GM18519 (cell line): Measurements from ENCODE around the gene COX17.

Experiments
- ATAC-seq: cut with Tn5 transposase; IDR thresholded peaks from one replicate; pipeline ENCODE4 v1.9.1; 2021; ENCODE audit warnings: mild to moderate bottlenecking, moderate library complexity; ENCODE audit not compliant: unreplicated experiment, low FRiP score

COX17 gene

GRCh38 chr3:119626196-119626595 lies 51.0 kb downstream of the COX17 start:
- no peak for ATAC-seq

- no peak for ATAC-seq
These were observed 51.6 kb downstream of the COX17 start for GRCh38 chr3:119625451-119626153.

GRCh38 chr3:119624002-119624720 lies 53.0 kb downstream of the COX17 start:
- no peak for ATAC-seq

GRCh38 chr3:119620899-119621298 lies 56.3 kb downstream of the COX17 start:
- ATAC-seq = no peak
